Measurements from ENCODE around the gene CREB5. TPM values are rescaled to one million over a fixed set of nuclear protein-coding genes. Genes with fewer than 3 reads are reported as not detected.

CREB5 gene
- total RNA-seq, 1 experiment from 2014 or later, result 2.1 TPM

DNA sequence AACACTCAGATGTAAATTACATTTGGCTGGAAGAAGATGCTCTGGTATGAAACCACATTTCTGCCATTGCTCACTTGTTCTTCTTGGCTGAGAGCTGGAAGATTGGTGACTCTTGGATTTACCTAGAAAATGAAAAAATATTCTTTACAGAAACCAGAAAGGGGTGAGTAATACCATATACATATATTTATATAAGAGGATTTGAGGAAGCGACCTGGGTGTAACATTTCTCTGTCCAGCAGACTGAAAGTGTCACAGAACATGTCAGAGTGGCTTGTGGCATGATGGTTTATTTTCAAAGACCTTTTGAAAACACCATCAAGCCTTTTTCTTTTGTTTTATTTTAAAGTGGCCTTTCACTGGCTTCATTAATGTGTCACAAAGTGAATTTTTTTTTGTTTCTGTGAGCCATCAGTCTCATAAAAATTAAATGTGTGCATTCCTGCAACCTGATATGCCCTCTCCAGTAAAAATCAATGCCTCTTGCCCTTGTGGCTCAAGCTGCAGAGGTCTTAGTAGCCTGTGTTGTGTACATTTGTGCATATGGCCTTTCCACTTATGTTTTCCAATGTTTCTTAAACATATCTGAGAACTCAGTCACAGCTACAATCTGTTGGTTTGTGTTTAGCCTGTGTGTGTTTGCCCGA is 23.5 kb downstream of the CREB5 start:
- no peak overlapping the region for H2AFZ ChIP-seq
- H3K4me1 ChIP-seq (replicated peaks; ENCODE audit: insufficient read depth), result no peaks in the 10 kb centered on the region
- CTCF ChIA-PET, result no interaction called here
- no TSS peak for BruUV-seq (replicated peaks)
- no peak overlapping the region for H3K4me3 ChIP-seq
- H3K4me2 ChIP-seq, result no peak overlapping the region
- no peaks in the 10 kb centered on the region for H3K9me3 ChIP-seq (ENCODE audit: insufficient read depth, low read depth)
- no peaks in the 10 kb centered on the region for H3K9me2 ChIP-seq (ENCODE audit: insufficient read depth)
- H3K27ac ChIP-seq, result no peak overlapping the region
- H3K27me3 ChIP-seq (ENCODE audit: insufficient read depth, low read depth), result 0 out of 2 replicates have a peak, but pooled peaks cover 10% of the 10 kb centered on the region
- intact Hi-C loops (cut with micrococcal nuclease; ENCODE audit: unreplicated experiment), result no loop called here
- H3K36me3 ChIP-seq (ENCODE audit: low read depth), result no peaks in the 10 kb centered on the region
- no peaks in the 10 kb centered on the region for H4K20me1 ChIP-seq (ENCODE audit: insufficient read depth)
- no peaks in the 10 kb centered on the region for H3K79me2 ChIP-seq (ENCODE audit: low read depth)
- TF ChIP-seq, protein P1, sequence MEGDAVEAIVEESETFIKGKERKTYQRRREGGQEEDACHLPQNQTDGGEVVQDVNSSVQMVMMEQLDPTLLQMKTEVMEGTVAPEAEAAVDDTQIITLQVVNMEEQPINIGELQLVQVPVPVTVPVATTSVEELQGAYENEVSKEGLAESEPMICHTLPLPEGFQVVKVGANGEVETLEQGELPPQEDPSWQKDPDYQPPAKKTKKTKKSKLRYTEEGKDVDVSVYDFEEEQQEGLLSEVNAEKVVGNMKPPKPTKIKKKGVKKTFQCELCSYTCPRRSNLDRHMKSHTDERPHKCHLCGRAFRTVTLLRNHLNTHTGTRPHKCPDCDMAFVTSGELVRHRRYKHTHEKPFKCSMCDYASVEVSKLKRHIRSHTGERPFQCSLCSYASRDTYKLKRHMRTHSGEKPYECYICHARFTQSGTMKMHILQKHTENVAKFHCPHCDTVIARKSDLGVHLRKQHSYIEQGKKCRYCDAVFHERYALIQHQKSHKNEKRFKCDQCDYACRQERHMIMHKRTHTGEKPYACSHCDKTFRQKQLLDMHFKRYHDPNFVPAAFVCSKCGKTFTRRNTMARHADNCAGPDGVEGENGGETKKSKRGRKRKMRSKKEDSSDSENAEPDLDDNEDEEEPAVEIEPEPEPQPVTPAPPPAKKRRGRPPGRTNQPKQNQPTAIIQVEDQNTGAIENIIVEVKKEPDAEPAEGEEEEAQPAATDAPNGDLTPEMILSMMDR (conservative IDR thresholded peaks at IDR 0.05), result no peak
- TF ChIP-seq EZH2 (IDR thresholded peaks at IDR 0.05; ENCODE audit: low read depth), result no peak
- DNase-seq, result peak in 1 of 2 experiments; percentile 50
- no peaks in the 10 kb centered on the region for H3F3A ChIP-seq (ENCODE audit: insufficient read depth, low read depth)
- POLR2A ChIA-PET (ENCODE audit: unreplicated experiment), result interaction anchor here (0.7 kb wide), 1 partner anchor 56 kb away, joined by 3 read pairs; no protein-coding TSS in a partner anchor

DNA sequence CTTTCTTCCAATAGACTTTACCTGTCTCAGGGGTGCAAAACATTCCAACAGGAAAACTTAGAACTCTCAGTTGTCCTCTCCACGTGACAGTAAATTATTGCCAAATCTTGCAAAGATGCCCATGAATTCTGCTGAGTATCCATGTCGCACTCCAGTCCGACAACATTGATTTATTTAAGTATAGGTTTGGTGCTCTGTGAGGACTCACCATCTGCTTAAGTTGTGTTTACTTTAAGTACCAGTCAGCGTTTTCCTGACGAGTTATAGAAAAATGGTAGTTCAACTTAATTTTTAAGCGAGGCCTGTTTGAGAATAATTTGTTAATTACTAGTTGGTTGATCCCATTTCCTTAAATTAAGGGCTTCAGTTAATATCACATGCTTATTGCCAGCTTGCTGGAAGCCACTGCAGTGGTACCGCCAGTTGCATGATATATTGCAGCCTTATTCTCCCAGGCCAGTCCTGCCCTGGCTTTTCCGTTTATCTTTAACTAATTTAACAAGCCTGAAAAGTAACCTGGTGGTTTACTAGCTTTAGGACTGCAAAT is 27.8 kb downstream of the CREB5 start:
- Histone ChIP-seq H3K36me3 (ENCODE audit: low read depth) (no peaks in the 10 kb centered on the region), H2AFZ (no peak overlapping the region), H3K27me3 (ENCODE audit: insufficient read depth, low read depth) (0 out of 2 replicates have a peak, but pooled peaks cover 10% of the 10 kb centered on the region), H3K9me3 (ENCODE audit: insufficient read depth, low read depth) (peaks cover 3% of the 10 kb centered on the region; the same call in 1 of the 2 replicates), H3K9me2 (ENCODE audit: insufficient read depth) (no peaks in the 10 kb centered on the region), H4K20me1 (ENCODE audit: insufficient read depth) (no peaks in the 10 kb centered on the region), H3K4me1 (replicated peaks; ENCODE audit: insufficient read depth) (no peaks in the 10 kb centered on the region), H3K79me2 (ENCODE audit: low read depth) (no peaks in the 10 kb centered on the region), H3F3A (ENCODE audit: insufficient read depth, low read depth) (no peaks in the 10 kb centered on the region), H3K4me3 (no peak overlapping the region), H3K27ac (no peak overlapping the region), H3K4me2 (no peak overlapping the region)
- CTCF ChIA-PET, result no interaction called here
- DNase-seq, result no peak
- no TSS peak for BruUV-seq (replicated peaks)
- intact Hi-C loops (cut with micrococcal nuclease; ENCODE audit: unreplicated experiment), result no loop called here
- TF ChIP-seq EZH2 (IDR thresholded peaks at IDR 0.05; ENCODE audit: low read depth), result no peak
- TF ChIP-seq, protein P1 (conservative IDR thresholded peaks at IDR 0.05), result no peak
- POLR2A ChIA-PET (ENCODE audit: unreplicated experiment), result no interaction called here

DNA sequence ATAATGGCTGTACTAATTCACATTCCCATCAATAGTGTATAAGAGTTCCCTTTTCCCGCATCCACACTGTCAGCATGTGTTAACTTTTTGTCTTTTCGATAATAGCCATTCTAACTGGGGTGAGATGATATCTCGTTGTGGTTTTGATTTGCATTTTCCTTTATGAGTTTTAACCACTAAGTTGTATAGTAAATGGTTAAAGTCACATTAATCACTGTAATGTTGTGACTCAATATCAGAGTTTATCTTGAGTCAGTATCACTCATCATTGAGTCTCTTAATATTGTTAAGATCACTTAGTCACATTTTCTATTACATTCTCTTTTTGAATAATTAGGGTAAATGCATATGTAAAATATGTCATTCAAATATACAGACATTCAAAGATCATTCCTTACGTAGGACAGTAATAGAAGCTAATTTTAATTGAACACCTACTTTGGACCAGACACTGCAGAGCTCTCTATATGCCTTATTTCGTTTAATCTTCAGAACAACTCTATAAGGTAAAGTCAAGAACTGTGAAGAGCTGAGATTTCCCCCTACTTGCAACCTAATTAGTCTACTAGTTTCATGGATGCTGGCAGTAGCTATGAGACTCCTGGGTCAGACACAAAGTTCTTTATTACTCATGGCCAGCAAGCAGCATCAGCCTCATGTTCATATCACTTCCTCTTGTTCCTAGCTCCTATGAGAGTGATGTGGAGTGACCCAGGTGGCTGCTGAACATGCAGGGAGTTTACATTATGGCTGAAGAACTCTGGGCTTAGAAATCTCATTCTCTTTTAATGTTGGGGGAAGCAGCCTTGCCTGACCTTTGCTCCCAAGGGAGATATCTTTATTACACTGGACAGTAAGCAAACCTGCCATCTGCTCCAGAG is 30.5 kb downstream of the CREB5 start:
- H3K27ac ChIP-seq, result no peak overlapping the region

More for the DNA sequence above, 30.5 kb downstream of the CREB5 start:
- H3K9me2 ChIP-seq (ENCODE audit: insufficient read depth), result no peaks in the 10 kb centered on the region
- H3F3A ChIP-seq (ENCODE audit: insufficient read depth, low read depth), result no peaks in the 10 kb centered on the region
- ChIA-PET POLR2A (ENCODE audit: unreplicated experiment) (no interaction called here), CTCF (no interaction called here)
- H3K4me1 ChIP-seq (replicated peaks; ENCODE audit: insufficient read depth), result no peaks in the 10 kb centered on the region
- H3K79me2 ChIP-seq (ENCODE audit: low read depth), result no peaks in the 10 kb centered on the region
- H3K36me3 ChIP-seq (ENCODE audit: low read depth), result no peaks in the 10 kb centered on the region
- no peak for DNase-seq
- TF ChIP-seq, protein P1 (conservative IDR thresholded peaks at IDR 0.05), result no peak
- no peak for TF ChIP-seq EZH2 (IDR thresholded peaks at IDR 0.05; ENCODE audit: low read depth)
- intact Hi-C loops (cut with micrococcal nuclease; ENCODE audit: unreplicated experiment), result no loop called here
- 0 out of 2 replicates have a peak, but pooled peaks cover 9% of the 10 kb centered on the region for H3K27me3 ChIP-seq (ENCODE audit: insufficient read depth, low read depth)
- peaks cover 3% of the 10 kb centered on the region; the same call in 1 of the 2 replicates for H3K9me3 ChIP-seq (ENCODE audit: insufficient read depth, low read depth)
- H3K4me3 ChIP-seq, result no peak overlapping the region
- no TSS peak for BruUV-seq (replicated peaks)
- H4K20me1 ChIP-seq (ENCODE audit: insufficient read depth), result no peaks in the 10 kb centered on the region
- no peak overlapping the region for H3K4me2 ChIP-seq
- no peak overlapping the region for H2AFZ ChIP-seq
